Stimulated activated CD4-positive, alpha-beta T cell treated with anti-CD3 and anti-CD28 coated beads, TNF-alpha, amount 100 ng/mL, for 48 hours (primary cell): ENCODE data around the gene AQR.
"Not testable (repeated sequence)": the region's sequence is repeated elsewhere in the genome, so short reads cannot be mapped to it uniquely, and the experiment has no call there.

Experiments used
- DNase-seq, 3 donors: peaks; one replicate each; pipeline ENCODE4 v3.0.0-alpha.2; 2020; ENCODE audit warnings: low read depth in 3 of 3

Gene AQR

GRCh38 chr15:34953851-34954250, 15.7 kb downstream of the AQR start:
- no peak for DNase-seq

GRCh38 chr15:34952481-34952880, 17.1 kb downstream of the AQR start:
- DNase-seq, result no peak

GRCh38 chr15:34951993-34952392, 17.5 kb downstream of the AQR start:
- no peak for DNase-seq

- DNase-seq, result no peak
These were observed 24.6 kb downstream of the AQR start for GRCh38 chr15:34944936-34945335.

- no peak for DNase-seq
These were observed 25.8 kb downstream of the AQR start for GRCh38 chr15:34943711-34944110.

- DNase-seq, result not testable (repeated sequence)
These were observed 26.3 kb downstream of the AQR start for GRCh38 chr15:34943264-34943663.

GRCh38 chr15:34942363-34942762, 27.2 kb downstream of the AQR start:
- DNase-seq, result no peak

GRCh38 chr15:34941831-34942230, 27.7 kb downstream of the AQR start:
- no peak for DNase-seq

- no peak for DNase-seq
These were observed 28.3 kb downstream of the AQR start for GRCh38 chr15:34941185-34941698.

- DNase-seq, result no peak
These were observed 36.0 kb downstream of the AQR start for GRCh38 chr15:34933432-34933975.

- not testable (repeated sequence) for DNase-seq
These were observed 41.2 kb downstream of the AQR start for GRCh38 chr15:34928349-34928748.

GRCh38 chr15:34927726-34928125, 41.8 kb downstream of the AQR start:
- no peak for DNase-seq

GRCh38 chr15:34914317-34914716, 55.2 kb downstream of the AQR start:
- no peak for DNase-seq

GRCh38 chr15:34905047-34905446, 64.5 kb downstream of the AQR start:
- no peak for DNase-seq

- no peak for DNase-seq
These were observed 65.0 kb downstream of the AQR start for GRCh38 chr15:34904527-34904926.

GRCh38 chr15:34900748-34901147, 68.8 kb downstream of the AQR start:
- DNase-seq, result no peak

GRCh38 chr15:34896183-34896582, 73.4 kb downstream of the AQR start:
- no peak for DNase-seq

GRCh38 chr15:34893967-34894366, 75.6 kb downstream of the AQR start:
- DNase-seq, result no peak

GRCh38 chr15:34892963-34893591, 76.5 kb downstream of the AQR start:
- DNase-seq, result no peak

GRCh38 chr15:34890424-34890823, 79.1 kb downstream of the AQR start:
- DNase-seq, result no peak

- DNase-seq, result no peak
These were observed 80.1 kb downstream of the AQR start for GRCh38 chr15:34889476-34889875.

GRCh38 chr15:34886134-34886533, 83.4 kb downstream of the AQR start:
- DNase-seq, result no peak

- DNase-seq, result no peak
These were observed 85.9 kb downstream of the AQR start for GRCh38 chr15:34883633-34884032.

- DNase-seq, result no peak
These were observed 86.5 kb downstream of the AQR start for GRCh38 chr15:34883042-34883441.
